ENCODE results near the gene SNRNP48.

Gene SNRNP48

GRCh38 chr6:7658543-7658942 lies 68.5 kb downstream of the SNRNP48 start:
- no peaks in the 10 kb centered on the region for H3K9me3 ChIP-seq
- no peaks in the 10 kb centered on the region for H3K4me1 ChIP-seq
- no peak for TF ChIP-seq CTCF (IDR thresholded peaks at IDR 0.05; ENCODE audit: low read depth, low read length)
- peaks cover 3% of the 10 kb centered on the region for H3K27me3 ChIP-seq
- no peaks in the 10 kb centered on the region for H3K36me3 ChIP-seq
- no peak overlapping the region for H3K4me3 ChIP-seq (ENCODE audit: low read depth, low read length)
- DNase-seq: no peak

GRCh38 chr6:7661364-7661763 lies 71.4 kb downstream of the SNRNP48 start:
- H3K4me3 ChIP-seq (ENCODE audit: low read depth, low read length): no peak overlapping the region
- H3K27me3 ChIP-seq: no peaks in the 10 kb centered on the region; the same call in none of the 2 replicates
- no peaks in the 10 kb centered on the region for H3K4me1 ChIP-seq
- H3K36me3 ChIP-seq: no peaks in the 10 kb centered on the region
- no peaks in the 10 kb centered on the region for H3K9me3 ChIP-seq
- no peak for TF ChIP-seq CTCF (IDR thresholded peaks at IDR 0.05; ENCODE audit: low read depth, low read length)
- DNase-seq: no peak

Measured in BE2C (cell line).